Cardiac muscle cell (in vitro differentiated cells and primary cell): ENCODE results near the gene REV1. TPM values are rescaled to one million over a fixed set of nuclear protein-coding genes. Genes with fewer than 3 reads are reported as not detected.
A peak's percentile ranks its signal among the peaks of the same experiment; 100 is the strongest.

Experiments used
- DNase-seq, 2 donors: peaks; one replicate each; pipeline versions ENCODE4 v3.0.0 to v3.0.0-alpha.2; 2010 to 2017; ENCODE audit warnings: low read depth in 1 of 2, low spot score in 1 of 2
- H3K27ac ChIP-seq: fragments of 200-600 bp; sonication (generic); 2 replicates; pipeline ENCODE4 v1.5.1; 2016
- H3K27me3 ChIP-seq: fragments of 200-600 bp; sonication (generic); 2 replicates; pipeline ENCODE4 v1.6.0; 2016; ENCODE audit warnings: control low read depth
- H3K36me3 ChIP-seq: fragments of 200-600 bp; sonication (generic); 2 replicates; pipeline ENCODE4 v1.5.1; 2016; ENCODE audit warnings: control low read depth
- H3K4me1 ChIP-seq: fragments of 200-600 bp; sonication (generic); 2 replicates; pipeline ENCODE4 v1.8.1; 2017; ENCODE audit warnings: low read depth, mild to moderate bottlenecking, mixed run types
- H3K4me3 ChIP-seq: fragments of 200-600 bp; sonication (generic); 2 replicates; pipeline ENCODE4 v1.5.1; 2016; ENCODE audit warnings: mild to moderate bottlenecking
- H3K9me3 ChIP-seq: fragments of 200-600 bp; sonication (generic); 2 replicates; pipeline ENCODE4 v1.5.1; 2017; ENCODE audit warnings: low read depth, mild to moderate bottlenecking, control low read depth
- polyA plus RNA-seq: library from polyadenylated mRNA; unstranded; fragments of >200 nt; fragmentation: Nextera tagmentation; extraction: Ambion mirVana; gene quantifications from 2 replicates; pipeline ENCODE4 v1.2.1, GENCODE V29; 2016
- total RNA-seq: library from RNA; depleted of rRNA; stranded (reverse); fragments of >200 nt; gene quantifications from 2 replicates; pipeline ENCODE4 v1.2.3, GENCODE V29; 2016
- TF ChIP-seq, protein P1 (sequence below): IDR thresholded peaks from 2 replicates; pipeline ENCODE4 v1.5.1; 2012; ENCODE audit warnings: low read depth, mild to moderate bottlenecking, low read length

REV1 gene
- total and polyA plus RNA-seq, 2 experiments from 2014 or later = 26.9 to 33.9 TPM

- no peaks in the 10 kb centered on the region for H3K27me3 ChIP-seq
- peaks cover 11% of the 10 kb centered on the region for H3K4me1 ChIP-seq
- H3K27ac ChIP-seq = peak overlapping the region; percentile 0
- peaks cover 62% of the 10 kb centered on the region for H3K36me3 ChIP-seq
- no peaks in the 10 kb centered on the region for H3K9me3 ChIP-seq
- no peak for DNase-seq
- H3K4me3 ChIP-seq = no peak overlapping the region
- TF ChIP-seq, protein P1, sequence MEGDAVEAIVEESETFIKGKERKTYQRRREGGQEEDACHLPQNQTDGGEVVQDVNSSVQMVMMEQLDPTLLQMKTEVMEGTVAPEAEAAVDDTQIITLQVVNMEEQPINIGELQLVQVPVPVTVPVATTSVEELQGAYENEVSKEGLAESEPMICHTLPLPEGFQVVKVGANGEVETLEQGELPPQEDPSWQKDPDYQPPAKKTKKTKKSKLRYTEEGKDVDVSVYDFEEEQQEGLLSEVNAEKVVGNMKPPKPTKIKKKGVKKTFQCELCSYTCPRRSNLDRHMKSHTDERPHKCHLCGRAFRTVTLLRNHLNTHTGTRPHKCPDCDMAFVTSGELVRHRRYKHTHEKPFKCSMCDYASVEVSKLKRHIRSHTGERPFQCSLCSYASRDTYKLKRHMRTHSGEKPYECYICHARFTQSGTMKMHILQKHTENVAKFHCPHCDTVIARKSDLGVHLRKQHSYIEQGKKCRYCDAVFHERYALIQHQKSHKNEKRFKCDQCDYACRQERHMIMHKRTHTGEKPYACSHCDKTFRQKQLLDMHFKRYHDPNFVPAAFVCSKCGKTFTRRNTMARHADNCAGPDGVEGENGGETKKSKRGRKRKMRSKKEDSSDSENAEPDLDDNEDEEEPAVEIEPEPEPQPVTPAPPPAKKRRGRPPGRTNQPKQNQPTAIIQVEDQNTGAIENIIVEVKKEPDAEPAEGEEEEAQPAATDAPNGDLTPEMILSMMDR = no peak
Measured at GRCh38 chr2:99397266-99397920, 92.4 kb downstream of the REV1 start.

DNA sequence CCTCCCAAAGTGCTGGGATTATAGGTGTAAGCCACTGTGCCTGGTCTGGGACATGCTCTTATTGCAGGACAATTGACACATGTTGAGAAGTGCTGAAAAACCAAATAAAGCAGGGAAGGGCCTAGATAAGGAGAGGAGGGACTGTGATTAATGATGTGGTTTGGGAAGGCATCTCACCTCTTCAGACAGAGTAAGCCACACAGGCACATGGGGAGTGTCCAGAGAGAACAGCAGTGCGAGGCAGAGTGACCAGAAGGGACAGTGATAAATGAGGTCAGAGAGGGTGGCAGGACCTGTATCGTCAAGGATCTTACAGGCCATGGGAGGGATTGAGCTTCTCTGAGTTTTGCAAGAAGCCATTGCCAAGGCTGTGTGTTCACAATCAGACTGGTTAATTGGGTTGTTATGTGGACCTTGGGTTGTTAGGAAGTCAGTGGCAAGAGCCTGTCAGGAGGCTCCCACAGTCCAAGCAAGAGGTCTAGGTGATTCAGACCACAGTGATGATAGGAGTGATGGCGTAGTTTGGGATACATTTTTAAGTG, 94.2 kb downstream of the REV1 start:
- no peak overlapping the region for H3K4me3 ChIP-seq
- H3K36me3 ChIP-seq = peaks cover 47% of the 10 kb centered on the region
- TF ChIP-seq, protein P1 = no peak
- peaks cover 20% of the 10 kb centered on the region for H3K4me1 ChIP-seq
- H3K27ac ChIP-seq = peak overlapping the region; percentile 73
- H3K9me3 ChIP-seq = no peaks in the 10 kb centered on the region
- no peaks in the 10 kb centered on the region for H3K27me3 ChIP-seq
- DNase-seq = peak in 1 of 2 donors; percentile 28

DNA sequence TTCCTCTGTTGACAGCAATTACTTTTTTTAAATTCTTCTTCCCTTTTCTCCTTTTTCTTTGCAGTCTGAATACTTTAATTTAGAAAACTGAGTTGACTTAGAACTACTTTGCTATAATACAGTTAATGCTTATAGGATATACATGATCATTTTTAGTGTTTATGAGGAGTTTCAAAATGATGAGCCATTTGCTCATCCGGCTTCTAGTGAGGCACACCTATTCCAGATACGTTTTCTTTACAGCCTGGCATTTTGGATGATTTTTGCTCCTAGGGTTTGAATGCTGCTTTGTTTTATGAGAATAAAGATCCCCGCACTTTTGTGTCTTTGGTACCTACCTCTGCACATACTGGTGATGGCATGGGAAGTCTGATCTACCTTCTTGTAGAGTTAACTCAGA, 99.9 kb downstream of the REV1 start:
- peak overlapping the region; percentile 0 for H3K4me3 ChIP-seq
- TF ChIP-seq, protein P1 = no peak
- DNase-seq = no peak
- no peaks in the 10 kb centered on the region for H3K27me3 ChIP-seq
- H3K36me3 ChIP-seq = peaks cover 13% of the 10 kb centered on the region
- peaks cover 41% of the 10 kb centered on the region for H3K4me1 ChIP-seq
- no peaks in the 10 kb centered on the region for H3K9me3 ChIP-seq
- H3K27ac ChIP-seq = peak overlapping the region; percentile 75

- peak in 1 of 2 donors; percentile 60 for DNase-seq
- peak overlapping the region; percentile 75 for H3K27ac ChIP-seq
- H3K4me3 ChIP-seq = peak overlapping the region; percentile 0
- peaks cover 41% of the 10 kb centered on the region for H3K4me1 ChIP-seq
- peaks cover 8% of the 10 kb centered on the region for H3K36me3 ChIP-seq
- H3K27me3 ChIP-seq = no peaks in the 10 kb centered on the region
- TF ChIP-seq, protein P1 = no peak
- no peaks in the 10 kb centered on the region for H3K9me3 ChIP-seq
Measured at GRCh38 chr2:99389371-99389770, 100.4 kb downstream of the REV1 start.

DNA sequence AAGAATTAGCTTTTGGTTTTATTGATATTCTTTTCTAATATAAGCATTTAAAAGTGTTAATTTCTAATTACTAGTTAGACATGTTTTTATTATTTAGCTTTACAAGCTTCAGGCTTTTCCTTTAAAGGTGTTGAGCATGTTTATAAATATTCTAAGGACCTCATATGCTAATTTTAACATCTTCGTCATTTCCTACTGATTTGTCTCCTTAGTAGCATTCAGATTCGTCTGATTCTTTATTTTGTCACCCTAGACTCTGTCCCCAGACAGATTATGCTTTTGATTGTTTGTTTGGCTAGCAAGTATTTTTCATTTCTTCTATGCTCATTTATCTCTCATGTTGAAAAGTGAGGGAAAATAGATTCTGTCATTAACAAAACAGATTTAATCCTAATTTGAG, 100.9 kb downstream of the REV1 start:
- Histone ChIP-seq H3K27me3 (no peaks in the 10 kb centered on the region), H3K4me1 (peaks cover 41% of the 10 kb centered on the region), H3K4me3 (peak overlapping the region; percentile 0), H3K36me3 (peaks cover 5% of the 10 kb centered on the region), H3K27ac (peak overlapping the region; percentile 20), H3K9me3 (no peaks in the 10 kb centered on the region)
- TF ChIP-seq, protein P1 = no peak
- no peak for DNase-seq
